ENCODE results near the gene ARSG. TPM values are rescaled to one million over a fixed set of nuclear protein-coding genes. Genes with fewer than 3 reads are reported as not detected.

Gene ARSG
- total and polyA plus RNA-seq, 2 of the 13 experiments (the other 11 are each of a cell fraction or from before 2014, with no cell fraction given): 3.7 to 15.2 TPM

GRCh38 chr17:68462381-68463210, 171.3 kb downstream of the ARSG start (continued):
- no peak for TF ChIP-seq RERE (CRISPR knock-in tag; IDR thresholded peaks at IDR 0.05; ENCODE audit: low read depth)
- TF ChIP-seq ZNF546 (CRISPR knock-in tag; conservative IDR thresholded peaks at IDR 0.05): no peak
- no peak for TF ChIP-seq ZC3H4 (CRISPR knock-in tag; IDR thresholded peaks at IDR 0.05; ENCODE audit: borderline replicate concordance)
- no peak for TF ChIP-seq ZSCAN30 (CRISPR knock-in tag; IDR thresholded peaks at IDR 0.05)
- TF ChIP-seq CCAR2 (optimal IDR thresholded peaks at IDR 0.05; ENCODE audit: low read depth, low read length): no peak
- TF ChIP-seq CBX2 (IDR thresholded peaks at IDR 0.05; ENCODE audit: low read depth, low read length): no peak
- TF ChIP-seq CBX2 (CRISPR knock-in tag; IDR thresholded peaks at IDR 0.05; ENCODE audit: low read depth): no peak
- TF ChIP-seq IRX3 (CRISPR knock-in tag; IDR thresholded peaks at IDR 0.05; ENCODE audit: borderline replicate concordance, low read depth): no peak
- TF ChIP-seq ZNF737 (CRISPR knock-in tag; IDR thresholded peaks at IDR 0.05; ENCODE audit: borderline replicate concordance): no peak
- no peak for TF ChIP-seq LCORL (IDR thresholded peaks at IDR 0.05)
- TF ChIP-seq LCORL (CRISPR knock-in tag; IDR thresholded peaks at IDR 0.05): peak; percentile 77
- TF ChIP-seq RXRB (CRISPR knock-in tag; IDR thresholded peaks at IDR 0.05; ENCODE audit: borderline replicate concordance): no peak
- TF ChIP-seq SRSF1 (optimal IDR thresholded peaks at IDR 0.05; ENCODE audit: low read depth, low read length): no peak
- TF ChIP-seq KDM2A (CRISPR knock-in tag; IDR thresholded peaks at IDR 0.05; ENCODE audit: borderline replicate concordance, low read depth): peak; percentile 23; the same call in 1 of the 2 replicates
- no peak; the same call in 1 of the 2 replicates for TF ChIP-seq ZKSCAN8 (CRISPR knock-in tag; IDR thresholded peaks at IDR 0.05; ENCODE audit: borderline replicate concordance)
- TF ChIP-seq ZIK1 (CRISPR knock-in tag; IDR thresholded peaks at IDR 0.05; ENCODE audit: borderline replicate concordance, low read depth): no peak
- TF ChIP-seq CREB3 (CRISPR knock-in tag; IDR thresholded peaks at IDR 0.05): no peak
- TF ChIP-seq TCF7L2 (IDR thresholded peaks at IDR 0.05; ENCODE audit: low read depth, low read length): no peak
- no peak for TF ChIP-seq GABPB1 (CRISPR knock-in tag; IDR thresholded peaks at IDR 0.05)
- TF ChIP-seq, protein P1, sequence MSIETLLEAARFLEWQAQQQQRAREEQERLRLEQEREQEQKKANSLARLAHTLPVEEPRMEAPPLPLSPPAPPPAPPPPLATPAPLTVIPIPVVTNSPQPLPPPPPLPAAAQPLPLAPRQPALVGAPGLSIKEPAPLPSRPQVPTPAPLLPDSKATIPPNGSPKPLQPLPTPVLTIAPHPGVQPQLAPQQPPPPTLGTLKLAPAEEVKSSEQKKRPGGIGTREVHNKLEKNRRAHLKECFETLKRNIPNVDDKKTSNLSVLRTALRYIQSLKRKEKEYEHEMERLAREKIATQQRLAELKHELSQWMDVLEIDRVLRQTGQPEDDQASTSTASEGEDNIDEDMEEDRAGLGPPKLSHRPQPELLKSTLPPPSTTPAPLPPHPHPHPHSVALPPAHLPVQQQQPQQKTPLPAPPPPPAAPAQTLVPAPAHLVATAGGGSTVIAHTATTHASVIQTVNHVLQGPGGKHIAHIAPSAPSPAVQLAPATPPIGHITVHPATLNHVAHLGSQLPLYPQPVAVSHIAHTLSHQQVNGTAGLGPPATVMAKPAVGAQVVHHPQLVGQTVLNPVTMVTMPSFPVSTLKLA (IDR thresholded peaks at IDR 0.05): no peak
- no peak for TF ChIP-seq ZNF567 (CRISPR knock-in tag; IDR thresholded peaks at IDR 0.05; ENCODE audit: borderline replicate concordance)
- no peak; the same call in 1 of the 2 replicates for TF ChIP-seq ZFX (CRISPR knock-in tag; IDR thresholded peaks at IDR 0.05; ENCODE audit: low read depth)
- TF ChIP-seq ZNF720 (CRISPR knock-in tag; IDR thresholded peaks at IDR 0.05): no peak
